Neural progenitor cell (in vitro differentiated cells): Measurements from ENCODE around the gene SLC25A47.

ENCODE experiments used
- EZH2 ChIP-seq: fragments of 200-600 bp; sonication (generic); IDR thresholded peaks from 2 replicates; pipeline ENCODE4 v1.6.1; 2017; ENCODE audit warnings: antibody characterized with exemption, mild to moderate bottlenecking, moderate library complexity
- EZH2phosphoT487 ChIP-seq: fragments of 200-600 bp; sonication (generic); IDR thresholded peaks from 2 replicates; pipeline ENCODE4 v1.6.1; 2017; ENCODE audit warnings: antibody characterized with exemption
- TF ChIP-seq, protein P1 (sequence below): fragments of 200-600 bp; sonication (generic); IDR thresholded peaks from 2 replicates; pipeline ENCODE4 v1.5.1; 2017; ENCODE audit warnings: antibody characterized with exemption, mild to moderate bottlenecking

DNA sequence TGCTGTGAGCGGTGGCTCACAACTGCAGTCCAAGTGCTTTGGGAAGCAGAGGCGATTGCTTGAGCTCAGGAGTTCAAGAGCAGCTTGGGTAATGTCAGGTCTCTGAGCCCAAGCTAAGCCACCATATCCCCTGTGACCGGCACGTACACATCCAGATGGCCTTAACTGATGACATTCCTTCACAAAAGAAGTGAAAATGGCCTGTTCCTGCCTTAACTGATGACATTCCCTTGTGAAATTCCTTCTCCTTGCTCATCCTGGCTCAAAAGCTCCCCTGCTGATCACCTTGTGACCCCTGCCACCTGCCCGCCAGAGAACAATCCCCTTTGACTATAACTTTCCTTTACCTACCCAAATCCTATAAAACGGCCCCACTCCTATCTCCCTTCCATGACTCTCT lies 48.6 kb downstream of the SLC25A47 start:
- TF ChIP-seq, protein P1, sequence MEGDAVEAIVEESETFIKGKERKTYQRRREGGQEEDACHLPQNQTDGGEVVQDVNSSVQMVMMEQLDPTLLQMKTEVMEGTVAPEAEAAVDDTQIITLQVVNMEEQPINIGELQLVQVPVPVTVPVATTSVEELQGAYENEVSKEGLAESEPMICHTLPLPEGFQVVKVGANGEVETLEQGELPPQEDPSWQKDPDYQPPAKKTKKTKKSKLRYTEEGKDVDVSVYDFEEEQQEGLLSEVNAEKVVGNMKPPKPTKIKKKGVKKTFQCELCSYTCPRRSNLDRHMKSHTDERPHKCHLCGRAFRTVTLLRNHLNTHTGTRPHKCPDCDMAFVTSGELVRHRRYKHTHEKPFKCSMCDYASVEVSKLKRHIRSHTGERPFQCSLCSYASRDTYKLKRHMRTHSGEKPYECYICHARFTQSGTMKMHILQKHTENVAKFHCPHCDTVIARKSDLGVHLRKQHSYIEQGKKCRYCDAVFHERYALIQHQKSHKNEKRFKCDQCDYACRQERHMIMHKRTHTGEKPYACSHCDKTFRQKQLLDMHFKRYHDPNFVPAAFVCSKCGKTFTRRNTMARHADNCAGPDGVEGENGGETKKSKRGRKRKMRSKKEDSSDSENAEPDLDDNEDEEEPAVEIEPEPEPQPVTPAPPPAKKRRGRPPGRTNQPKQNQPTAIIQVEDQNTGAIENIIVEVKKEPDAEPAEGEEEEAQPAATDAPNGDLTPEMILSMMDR, result no peak
- TF ChIP-seq EZH2 (no peak), EZH2phosphoT487 (no peak)
